Measurements from ENCODE around the gene FREM2.

The FREM2 gene

DNA sequence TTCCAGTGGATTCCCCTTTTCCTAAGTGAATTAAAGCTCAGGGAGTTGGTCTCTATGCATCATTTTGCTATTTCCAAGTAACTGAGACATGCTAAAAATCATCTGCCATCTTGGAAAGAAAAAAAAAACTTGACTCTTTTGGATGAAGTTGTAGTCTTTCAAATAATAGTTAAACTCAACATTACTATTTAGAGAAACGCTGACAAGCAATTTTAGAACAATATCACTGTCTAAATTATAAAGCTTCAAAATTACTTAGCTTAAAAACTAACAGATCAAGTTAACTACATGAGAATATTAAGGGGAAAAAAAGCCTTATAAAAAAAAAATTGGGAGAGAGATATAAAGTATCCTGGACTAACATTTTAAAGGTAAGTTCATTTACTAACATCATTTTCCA lies 235.3 kb downstream of the FREM2 start:
- no peaks in the 10 kb centered on the region for H3K4me1 ChIP-seq (ENCODE audit: insufficient read depth, poor library complexity, severe bottlenecking)
- H3K36me3 ChIP-seq (ENCODE audit: low read depth) = no peaks in the 10 kb centered on the region
- no peaks in the 10 kb centered on the region for H3K9me3 ChIP-seq (ENCODE audit: severe bottlenecking)
- H3K4me3 ChIP-seq (ENCODE audit: severe bottlenecking) = no peak overlapping the region
- ATAC-seq (ENCODE audit: low read depth) (no peak), DNase-seq (ENCODE audit: low spot score) (no peak)
- H3K27ac ChIP-seq (ENCODE audit: poor library complexity, severe bottlenecking) = no peak overlapping the region
- no peaks in the 10 kb centered on the region for H3K27me3 ChIP-seq (ENCODE audit: insufficient read depth, poor library complexity, severe bottlenecking)
- TF ChIP-seq, protein P1, sequence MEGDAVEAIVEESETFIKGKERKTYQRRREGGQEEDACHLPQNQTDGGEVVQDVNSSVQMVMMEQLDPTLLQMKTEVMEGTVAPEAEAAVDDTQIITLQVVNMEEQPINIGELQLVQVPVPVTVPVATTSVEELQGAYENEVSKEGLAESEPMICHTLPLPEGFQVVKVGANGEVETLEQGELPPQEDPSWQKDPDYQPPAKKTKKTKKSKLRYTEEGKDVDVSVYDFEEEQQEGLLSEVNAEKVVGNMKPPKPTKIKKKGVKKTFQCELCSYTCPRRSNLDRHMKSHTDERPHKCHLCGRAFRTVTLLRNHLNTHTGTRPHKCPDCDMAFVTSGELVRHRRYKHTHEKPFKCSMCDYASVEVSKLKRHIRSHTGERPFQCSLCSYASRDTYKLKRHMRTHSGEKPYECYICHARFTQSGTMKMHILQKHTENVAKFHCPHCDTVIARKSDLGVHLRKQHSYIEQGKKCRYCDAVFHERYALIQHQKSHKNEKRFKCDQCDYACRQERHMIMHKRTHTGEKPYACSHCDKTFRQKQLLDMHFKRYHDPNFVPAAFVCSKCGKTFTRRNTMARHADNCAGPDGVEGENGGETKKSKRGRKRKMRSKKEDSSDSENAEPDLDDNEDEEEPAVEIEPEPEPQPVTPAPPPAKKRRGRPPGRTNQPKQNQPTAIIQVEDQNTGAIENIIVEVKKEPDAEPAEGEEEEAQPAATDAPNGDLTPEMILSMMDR (IDR thresholded peaks at IDR 0.05; ENCODE audit: poor library complexity, severe bottlenecking) = no peak

DNA sequence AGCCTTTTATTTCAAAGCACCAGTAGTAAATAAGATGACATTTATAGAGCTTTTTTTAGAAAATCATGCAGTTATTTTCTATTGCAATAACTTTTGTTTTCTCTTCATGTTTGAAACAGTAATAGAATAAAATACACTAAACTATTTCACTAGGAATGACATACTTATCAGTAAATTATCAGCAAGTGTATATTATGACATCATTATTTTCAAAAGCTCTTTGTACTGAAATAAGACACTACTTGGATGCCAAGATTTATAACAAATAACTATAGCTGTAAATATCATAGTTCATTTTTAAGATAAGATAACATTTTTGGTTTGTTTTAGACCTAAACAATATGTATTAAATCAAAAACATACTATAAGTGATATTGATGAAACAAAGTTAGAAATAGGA lies 246.9 kb downstream of the FREM2 start:
- Histone ChIP-seq H3K27ac (ENCODE audit: poor library complexity, severe bottlenecking) (no peak overlapping the region), H3K36me3 (ENCODE audit: low read depth) (no peaks in the 10 kb centered on the region), H3K4me1 (ENCODE audit: insufficient read depth, poor library complexity, severe bottlenecking) (no peaks in the 10 kb centered on the region), H3K9me3 (ENCODE audit: severe bottlenecking) (no peaks in the 10 kb centered on the region), H3K27me3 (ENCODE audit: insufficient read depth, poor library complexity, severe bottlenecking) (no peaks in the 10 kb centered on the region), H3K4me3 (ENCODE audit: severe bottlenecking) (no peak overlapping the region)
- ATAC-seq (ENCODE audit: low read depth) (no peak), DNase-seq (ENCODE audit: low spot score) (no peak)
- TF ChIP-seq, protein P1 (IDR thresholded peaks at IDR 0.05; ENCODE audit: poor library complexity, severe bottlenecking) = no peak

All from RWPE2 (cell line).